GM23338 (cell line): ENCODE measurements around the gene THADA. TPM values are rescaled to one million over a fixed set of nuclear protein-coding genes. Genes with fewer than 3 reads are reported as not detected.

Experiments used
- ATAC-seq: fragments of 200-7000 bp; cut with Tn5 transposase; 3 replicates; pipeline ENCODE4 v1.9.1; 2020
- DNase-seq: peaks from one replicate; pipeline ENCODE4 v3.0.0-alpha.2; 2015; ENCODE audit warnings: low spot score
- H2AFZ ChIP-seq: fragments of 200-600 bp; sonication (generic); 2 replicates; pipeline ENCODE4 v1.8.0; 2016; ENCODE audit warnings: antibody characterized with exemption, mild to moderate bottlenecking, moderate library complexity
- H3F3A ChIP-seq: fragments of 200-600 bp; sonication (generic); replicated peaks from 2 replicates; pipeline ENCODE4 v1.8.0; 2017; ENCODE audit warnings: antibody characterized with exemption, mixed run types, low read depth
- H3K27ac ChIP-seq: fragments of 200-600 bp; sonication (generic); 2 replicates; pipeline ENCODE4 v1.6.1; 2016; ENCODE audit warnings: low read depth
- H3K27me3 ChIP-seq: fragments of 200-600 bp; sonication (generic); 2 replicates; pipeline ENCODE4 v1.8.0; 2016; ENCODE audit warnings: mild to moderate bottlenecking, mixed run types, moderate library complexity; ENCODE audit not compliant: insufficient read depth
- H3K36me3 ChIP-seq: fragments of 200-600 bp; sonication (generic); 2 replicates; pipeline ENCODE4 v1.8.0; 2016; ENCODE audit warnings: mild to moderate bottlenecking; ENCODE audit not compliant: insufficient read depth
- H3K4me1 ChIP-seq: fragments of 200-600 bp; sonication (generic); 2 replicates; pipeline ENCODE4 v1.8.0; 2016; ENCODE audit warnings: mild to moderate bottlenecking, moderate library complexity; ENCODE audit not compliant: insufficient read depth
- H3K4me2 ChIP-seq: fragments of 200-600 bp; sonication (generic); 2 replicates; pipeline ENCODE4 v1.7.1; 2017; ENCODE audit warnings: mixed run types
- H3K4me3 ChIP-seq: fragments of 200-600 bp; sonication (generic); 2 replicates; pipeline ENCODE4 v1.6.1; 2016; ENCODE audit warnings: mixed run types
- H3K79me2 ChIP-seq: fragments of 200-600 bp; sonication (generic); replicated peaks from 2 replicates; pipeline ENCODE4 v1.8.0; 2017; ENCODE audit warnings: mild to moderate bottlenecking; ENCODE audit not compliant: insufficient read depth
- H3K9me2 ChIP-seq: fragments of 200-600 bp; sonication (generic); 2 replicates; pipeline ENCODE4 v1.8.0; 2017; ENCODE audit not compliant: insufficient read depth
- H4K20me1 ChIP-seq: fragments of 200-600 bp; sonication (generic); replicated peaks from 2 replicates; pipeline ENCODE4 v1.8.0; 2017; ENCODE audit warnings: mild to moderate bottlenecking; ENCODE audit not compliant: insufficient read depth
- H3K27ac Mint-ChIP-seq: 2 replicates; pipeline ENCODE4 v1.8.0; 2020; ENCODE audit warnings: inconsistent platforms, mild to moderate bottlenecking, moderate library complexity, mixed read lengths
- H3K27me3 Mint-ChIP-seq: 3 replicates; pipeline ENCODE4 v1.8.0; 2022; ENCODE audit warnings: low read depth, mild to moderate bottlenecking, moderate library complexity, mixed read lengths, inconsistent platforms; ENCODE audit not compliant: insufficient read depth, poor library complexity
- H3K36me3 Mint-ChIP-seq: 3 replicates; pipeline ENCODE4 v1.8.0; 2021; ENCODE audit warnings: low read depth, mild to moderate bottlenecking, inconsistent platforms, moderate library complexity, mixed read lengths
- H3K4me1 Mint-ChIP-seq: 3 replicates; pipeline ENCODE4 v1.8.0; 2020; ENCODE audit warnings: mild to moderate bottlenecking, inconsistent platforms, mixed read lengths
- H3K4me3 Mint-ChIP-seq: 3 replicates; pipeline ENCODE4 v1.8.0; 2021; ENCODE audit warnings: moderate library complexity, mild to moderate bottlenecking, inconsistent platforms, mixed read lengths
- H3K9me3 Mint-ChIP-seq: 3 replicates; pipeline ENCODE4 v1.8.0; 2020; ENCODE audit warnings: moderate library complexity, mild to moderate bottlenecking, inconsistent platforms, mixed read lengths
- CREB1 ChIP-seq: fragments of 250-450 bp; sonication (Bioruptor Pico); IDR thresholded peaks from 2 replicates; pipeline ENCODE4 v1.5.0; 2020; ENCODE audit warnings: low read depth, mild to moderate bottlenecking, moderate library complexity
- EZH2 ChIP-seq: fragments of 200-600 bp; sonication (generic); IDR thresholded peaks from one replicate; pipeline ENCODE4 v1.8.0; 2017; ENCODE audit warnings: antibody characterized with exemption, mild to moderate bottlenecking, low read depth; ENCODE audit not compliant: unreplicated experiment
- JUNB ChIP-seq: IDR thresholded peaks from one replicate; pipeline ENCODE4 v1.6.1; 2016; ENCODE audit warnings: antibody characterized with exemption; ENCODE audit not compliant: unreplicated experiment
- NANOG ChIP-seq: IDR thresholded peaks from 2 replicates; pipeline ENCODE4 v1.6.1; 2016; ENCODE audit warnings: antibody characterized with exemption, borderline replicate concordance
- REST ChIP-seq: IDR thresholded peaks from one replicate; pipeline ENCODE4 v1.6.1; 2018; ENCODE audit warnings: antibody characterized with exemption; ENCODE audit not compliant: unreplicated experiment
- STAT1 ChIP-seq: IDR thresholded peaks from one replicate; pipeline ENCODE4 v1.6.1; 2016; ENCODE audit warnings: antibody characterized with exemption; ENCODE audit not compliant: unreplicated experiment
- ZNF114 ChIP-seq: fragments of 250-450 bp; sonication (Bioruptor Pico); IDR thresholded peaks from 2 replicates; pipeline ENCODE4 v1.5.0; 2020; ENCODE audit warnings: mild to moderate bottlenecking, moderate library complexity
- ZNF331 ChIP-seq: fragments of 250-450 bp; sonication (Bioruptor Pico); IDR thresholded peaks from 2 replicates; pipeline ENCODE4 v1.5.0; 2020; ENCODE audit warnings: low read depth, mild to moderate bottlenecking, moderate library complexity
- polyA plus RNA-seq: library from polyadenylated mRNA; unstranded; fragments of >200 nt; fragmentation: Nextera tagmentation; extraction: Ambion mirVana; gene quantifications from 2 replicates; pipeline ENCODE4 v1.2.1, GENCODE V29; 2016
- total RNA-seq: library from RNA; depleted of rRNA; stranded (reverse); fragments of >200 nt; shearing (Covaris generic); gene quantifications from 2 replicates; pipeline ENCODE4 v1.2.3, GENCODE V29; 2014
- TF ChIP-seq, protein P1 (sequence below), 2 experiments: fragments of 200-600 bp in 1 of 2; sonication (generic) in 1 of 2; conservative IDR thresholded peaks; 2 replicates each; pipeline versions ENCODE4 v1.5.1 to v1.6.1; 2016 to 2017; ENCODE audit warnings: antibody characterized with exemption in 2 of 2, low read depth in 2 of 2, mild to moderate bottlenecking in 2 of 2, moderate library complexity in 1 of 2
- TF ChIP-seq, protein P2 (sequence below): fragments of 250-450 bp; sonication (Bioruptor Pico); IDR thresholded peaks from 2 replicates; pipeline ENCODE4 v1.5.0; 2020; ENCODE audit warnings: mild to moderate bottlenecking, moderate library complexity
- TF ChIP-seq, protein P3 (sequence below): IDR thresholded peaks from 2 replicates; pipeline ENCODE4 v1.6.1; 2016; ENCODE audit warnings: antibody characterized with exemption

Gene THADA
- total and polyA plus RNA-seq, 2 experiments from 2014 or later, result 17.0 to 30.7 TPM

GRCh38 chr2:43438858-43439655 is 156.8 kb downstream of the THADA start:
- Histone ChIP-seq H3K36me3 (no peaks in the 10 kb centered on the region), H3K9me2 (no peaks in the 10 kb centered on the region), H4K20me1 (no peaks in the 10 kb centered on the region; the same call in none of the 2 replicates), H3K4me2 (no peak overlapping the region), H3K79me2 (no peaks in the 10 kb centered on the region), H3F3A (no peaks in the 10 kb centered on the region), H2AFZ (no peak overlapping the region), H3K4me3 (no peak overlapping the region), H3K4me1 (0 out of 2 replicates have a peak, but pooled peaks cover 4% of the 10 kb centered on the region), H3K27me3 (no peaks in the 10 kb centered on the region), H3K27ac (no peak overlapping the region)
- no peak overlapping the region for H3K27ac Mint-ChIP-seq
- no peak for ATAC-seq
- H3K4me3 Mint-ChIP-seq, result no peak overlapping the region
- no peaks in the 10 kb centered on the region for H3K27me3 Mint-ChIP-seq
- H3K4me1 Mint-ChIP-seq, result peaks cover 12% of the 10 kb centered on the region
- TF ChIP-seq REST (no peak), JUNB (no peak), ZNF331 (CRISPR knock-in tag) (no peak), CREB1 (CRISPR knock-in tag) (no peak), EZH2 (no peak), ZNF114 (CRISPR knock-in tag) (no peak), NANOG (no peak), STAT1 (no peak)
- TF ChIP-seq, protein P1, sequence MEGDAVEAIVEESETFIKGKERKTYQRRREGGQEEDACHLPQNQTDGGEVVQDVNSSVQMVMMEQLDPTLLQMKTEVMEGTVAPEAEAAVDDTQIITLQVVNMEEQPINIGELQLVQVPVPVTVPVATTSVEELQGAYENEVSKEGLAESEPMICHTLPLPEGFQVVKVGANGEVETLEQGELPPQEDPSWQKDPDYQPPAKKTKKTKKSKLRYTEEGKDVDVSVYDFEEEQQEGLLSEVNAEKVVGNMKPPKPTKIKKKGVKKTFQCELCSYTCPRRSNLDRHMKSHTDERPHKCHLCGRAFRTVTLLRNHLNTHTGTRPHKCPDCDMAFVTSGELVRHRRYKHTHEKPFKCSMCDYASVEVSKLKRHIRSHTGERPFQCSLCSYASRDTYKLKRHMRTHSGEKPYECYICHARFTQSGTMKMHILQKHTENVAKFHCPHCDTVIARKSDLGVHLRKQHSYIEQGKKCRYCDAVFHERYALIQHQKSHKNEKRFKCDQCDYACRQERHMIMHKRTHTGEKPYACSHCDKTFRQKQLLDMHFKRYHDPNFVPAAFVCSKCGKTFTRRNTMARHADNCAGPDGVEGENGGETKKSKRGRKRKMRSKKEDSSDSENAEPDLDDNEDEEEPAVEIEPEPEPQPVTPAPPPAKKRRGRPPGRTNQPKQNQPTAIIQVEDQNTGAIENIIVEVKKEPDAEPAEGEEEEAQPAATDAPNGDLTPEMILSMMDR (conservative IDR thresholded peaks at IDR 0.05; ENCODE audit: low read depth in 2 of 2), result no peak
- TF ChIP-seq, protein P2, sequence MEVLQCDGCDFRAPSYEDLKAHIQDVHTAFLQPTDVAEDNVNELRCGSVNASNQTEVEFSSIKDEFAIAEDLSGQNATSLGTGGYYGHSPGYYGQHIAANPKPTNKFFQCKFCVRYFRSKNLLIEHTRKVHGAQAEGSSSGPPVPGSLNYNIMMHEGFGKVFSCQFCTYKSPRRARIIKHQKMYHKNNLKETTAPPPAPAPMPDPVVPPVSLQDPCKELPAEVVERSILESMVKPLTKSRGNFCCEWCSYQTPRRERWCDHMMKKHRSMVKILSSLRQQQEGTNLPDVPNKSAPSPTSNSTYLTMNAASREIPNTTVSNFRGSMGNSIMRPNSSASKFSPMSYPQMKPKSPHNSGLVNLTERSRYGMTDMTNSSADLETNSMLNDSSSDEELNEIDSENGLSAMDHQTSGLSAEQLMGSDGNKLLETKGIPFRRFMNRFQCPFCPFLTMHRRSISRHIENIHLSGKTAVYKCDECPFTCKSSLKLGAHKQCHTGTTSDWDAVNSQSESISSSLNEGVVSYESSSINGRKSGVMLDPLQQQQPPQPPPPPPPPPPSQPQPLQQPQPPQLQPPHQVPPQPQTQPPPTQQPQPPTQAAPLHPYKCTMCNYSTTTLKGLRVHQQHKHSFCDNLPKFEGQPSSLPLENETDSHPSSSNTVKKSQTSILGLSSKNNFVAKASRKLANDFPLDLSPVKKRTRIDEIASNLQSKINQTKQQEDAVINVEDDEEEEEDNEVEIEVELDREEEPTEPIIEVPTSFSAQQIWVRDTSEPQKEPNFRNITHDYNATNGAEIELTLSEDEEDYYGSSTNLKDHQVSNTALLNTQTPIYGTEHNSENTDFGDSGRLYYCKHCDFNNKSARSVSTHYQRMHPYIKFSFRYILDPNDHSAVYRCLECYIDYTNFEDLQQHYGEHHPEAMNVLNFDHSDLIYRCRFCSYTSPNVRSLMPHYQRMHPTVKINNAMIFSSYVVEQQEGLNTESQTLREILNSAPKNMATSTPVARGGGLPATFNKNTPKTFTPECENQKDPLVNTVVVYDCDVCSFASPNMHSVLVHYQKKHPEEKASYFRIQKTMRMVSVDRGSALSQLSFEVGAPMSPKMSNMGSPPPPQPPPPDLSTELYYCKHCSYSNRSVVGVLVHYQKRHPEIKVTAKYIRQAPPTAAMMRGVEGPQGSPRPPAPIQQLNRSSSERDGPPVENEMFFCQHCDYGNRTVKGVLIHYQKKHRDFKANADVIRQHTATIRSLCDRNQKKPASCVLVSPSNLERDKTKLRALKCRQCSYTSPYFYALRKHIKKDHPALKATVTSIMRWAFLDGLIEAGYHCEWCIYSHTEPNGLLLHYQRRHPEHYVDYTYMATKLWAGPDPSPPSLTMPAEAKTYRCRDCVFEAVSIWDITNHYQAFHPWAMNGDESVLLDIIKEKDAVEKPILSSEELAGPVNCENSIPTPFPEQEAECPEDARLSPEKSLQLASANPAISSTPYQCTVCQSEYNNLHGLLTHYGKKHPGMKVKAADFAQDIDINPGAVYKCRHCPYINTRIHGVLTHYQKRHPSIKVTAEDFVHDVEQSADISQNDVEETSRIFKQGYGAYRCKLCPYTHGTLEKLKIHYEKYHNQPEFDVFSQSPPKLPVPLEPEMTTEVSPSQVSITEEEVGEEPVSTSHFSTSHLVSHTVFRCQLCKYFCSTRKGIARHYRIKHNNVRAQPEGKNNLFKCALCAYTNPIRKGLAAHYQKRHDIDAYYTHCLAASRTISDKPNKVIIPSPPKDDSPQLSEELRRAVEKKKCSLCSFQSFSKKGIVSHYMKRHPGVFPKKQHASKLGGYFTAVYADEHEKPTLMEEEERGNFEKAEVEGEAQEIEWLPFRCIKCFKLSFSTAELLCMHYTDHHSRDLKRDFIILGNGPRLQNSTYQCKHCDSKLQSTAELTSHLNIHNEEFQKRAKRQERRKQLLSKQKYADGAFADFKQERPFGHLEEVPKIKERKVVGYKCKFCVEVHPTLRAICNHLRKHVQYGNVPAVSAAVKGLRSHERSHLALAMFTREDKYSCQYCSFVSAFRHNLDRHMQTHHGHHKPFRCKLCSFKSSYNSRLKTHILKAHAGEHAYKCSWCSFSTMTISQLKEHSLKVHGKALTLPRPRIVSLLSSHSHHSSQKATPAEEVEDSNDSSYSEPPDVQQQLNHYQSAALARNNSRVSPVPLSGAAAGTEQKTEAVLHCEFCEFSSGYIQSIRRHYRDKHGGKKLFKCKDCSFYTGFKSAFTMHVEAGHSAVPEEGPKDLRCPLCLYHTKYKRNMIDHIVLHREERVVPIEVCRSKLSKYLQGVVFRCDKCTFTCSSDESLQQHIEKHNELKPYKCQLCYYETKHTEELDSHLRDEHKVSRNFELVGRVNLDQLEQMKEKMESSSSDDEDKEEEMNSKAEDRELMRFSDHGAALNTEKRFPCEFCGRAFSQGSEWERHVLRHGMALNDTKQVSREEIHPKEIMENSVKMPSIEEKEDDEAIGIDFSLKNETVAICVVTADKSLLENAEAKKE (CRISPR knock-in tag), result no peak
- TF ChIP-seq, protein P3, sequence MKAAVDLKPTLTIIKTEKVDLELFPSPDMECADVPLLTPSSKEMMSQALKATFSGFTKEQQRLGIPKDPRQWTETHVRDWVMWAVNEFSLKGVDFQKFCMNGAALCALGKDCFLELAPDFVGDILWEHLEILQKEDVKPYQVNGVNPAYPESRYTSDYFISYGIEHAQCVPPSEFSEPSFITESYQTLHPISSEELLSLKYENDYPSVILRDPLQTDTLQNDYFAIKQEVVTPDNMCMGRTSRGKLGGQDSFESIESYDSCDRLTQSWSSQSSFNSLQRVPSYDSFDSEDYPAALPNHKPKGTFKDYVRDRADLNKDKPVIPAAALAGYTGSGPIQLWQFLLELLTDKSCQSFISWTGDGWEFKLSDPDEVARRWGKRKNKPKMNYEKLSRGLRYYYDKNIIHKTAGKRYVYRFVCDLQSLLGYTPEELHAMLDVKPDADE, result no peak
- no peak for DNase-seq
- no peaks in the 10 kb centered on the region; the same call in 2 of the 3 replicates for H3K36me3 Mint-ChIP-seq
- H3K9me3 Mint-ChIP-seq, result no peaks in the 10 kb centered on the region
